ENCODE results near the gene SULT4A1.

The SULT4A1 gene

DNA sequence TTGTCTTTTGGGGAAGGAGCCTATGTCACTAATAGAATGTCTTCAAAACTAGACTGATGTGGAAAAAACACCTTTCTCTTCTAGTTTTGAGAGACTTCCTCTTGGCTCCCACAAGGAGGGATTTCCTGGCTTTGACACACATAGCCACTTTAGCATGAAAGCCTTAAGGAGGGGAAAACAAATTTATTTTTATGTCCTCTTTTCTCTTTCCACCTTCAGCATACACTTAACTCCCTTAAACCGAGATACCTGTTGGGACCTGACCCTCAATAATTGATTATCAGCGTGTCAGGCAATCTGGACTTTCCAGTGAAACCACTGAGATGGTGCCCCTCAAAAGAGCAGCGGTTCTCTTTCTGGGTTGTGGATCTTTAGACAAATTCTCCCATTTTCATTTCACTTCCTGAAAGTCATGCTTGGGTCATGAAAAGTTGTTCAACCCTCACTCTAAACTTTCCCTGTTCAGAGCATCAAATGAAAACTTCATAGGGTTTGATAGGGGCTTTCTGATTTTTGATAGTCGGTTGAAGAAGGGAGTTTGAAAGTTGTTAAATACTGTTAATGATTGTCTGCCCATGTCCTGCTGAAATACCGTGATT is 59.3 kb downstream of the SULT4A1 start:
- DNase-seq (ENCODE audit: low spot score): no peak

DNA sequence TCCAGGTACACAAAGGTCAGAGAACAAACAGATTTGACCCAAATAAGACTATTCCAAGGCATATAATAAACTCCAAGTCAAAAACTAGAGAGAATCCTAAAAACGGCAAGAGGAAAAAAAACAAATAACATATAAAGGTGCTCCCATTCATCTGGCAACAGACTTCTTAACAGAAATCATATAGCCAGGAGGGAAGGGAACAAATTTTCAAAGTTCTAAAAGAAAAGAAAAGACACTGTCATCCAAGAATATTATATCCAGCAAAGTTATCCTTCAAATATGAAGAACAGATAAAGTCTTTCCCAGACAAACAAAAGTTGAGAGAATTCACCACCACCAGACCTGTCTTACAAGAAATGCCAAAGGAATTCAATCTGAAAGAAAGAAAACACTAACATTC is 61.3 kb downstream of the SULT4A1 start:
- no peak for DNase-seq (ENCODE audit: low spot score)

DNA sequence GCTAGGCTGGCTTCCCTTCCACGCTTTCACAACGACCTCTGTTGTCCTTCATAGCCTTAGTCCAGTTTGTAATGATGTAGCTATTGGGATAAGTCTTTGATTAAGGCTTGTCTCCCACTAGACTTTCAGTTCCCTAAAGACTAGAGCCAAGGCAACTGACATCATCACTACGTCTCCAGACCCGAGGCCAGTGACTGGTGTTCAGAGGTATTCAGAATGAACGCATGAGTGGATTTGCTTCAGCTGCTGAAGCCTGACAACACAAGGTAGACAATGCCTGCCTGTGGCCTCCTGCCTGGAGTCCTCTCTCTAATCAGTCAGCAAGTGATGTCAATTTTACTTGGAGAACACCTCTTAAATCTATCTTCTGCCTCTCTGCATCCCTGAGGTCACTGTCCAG is 63.8 kb downstream of the SULT4A1 start:
- DNase-seq (ENCODE audit: low spot score): no peak

DNA sequence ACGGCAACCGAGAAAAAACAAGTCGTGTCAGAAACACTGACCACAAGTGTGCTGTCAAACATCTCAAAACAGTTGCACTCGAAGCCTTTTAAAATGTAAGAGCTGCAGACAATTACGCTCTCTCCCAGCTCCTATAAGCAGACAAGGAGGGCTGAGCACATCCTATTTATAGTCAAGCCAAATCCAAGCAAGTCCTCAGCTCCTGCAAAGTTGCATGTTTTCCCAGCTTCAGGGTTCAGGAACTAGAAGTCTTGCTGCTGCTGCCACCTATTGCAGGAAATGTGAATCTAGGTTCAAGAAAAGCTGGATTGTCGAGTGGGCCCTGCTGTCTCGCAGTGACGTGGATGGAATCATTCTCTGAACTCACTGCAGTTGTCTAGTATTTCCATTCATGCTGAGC is 65.7 kb downstream of the SULT4A1 start:
- DNase-seq (ENCODE audit: low spot score): no peak

DNA sequence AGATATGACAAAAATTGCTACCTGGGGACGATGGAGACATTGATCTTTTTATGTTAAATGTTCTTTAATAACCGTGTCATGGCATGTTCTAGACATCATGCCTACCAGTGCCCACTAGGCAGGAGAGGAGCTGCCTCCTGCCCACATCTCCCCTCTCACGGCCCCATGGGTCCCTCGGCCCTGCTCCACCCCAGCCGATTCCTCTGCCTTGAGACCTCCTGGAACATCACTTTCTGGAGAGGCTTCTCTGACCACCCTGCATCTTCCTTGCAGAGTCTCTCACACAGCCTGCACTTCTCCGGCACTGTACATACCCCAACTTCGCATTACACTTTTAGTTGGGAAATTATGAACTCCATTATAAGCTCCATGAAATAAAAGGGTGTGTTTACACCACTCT is 67.0 kb downstream of the SULT4A1 start:
- no peak for DNase-seq (ENCODE audit: low spot score)

DNA sequence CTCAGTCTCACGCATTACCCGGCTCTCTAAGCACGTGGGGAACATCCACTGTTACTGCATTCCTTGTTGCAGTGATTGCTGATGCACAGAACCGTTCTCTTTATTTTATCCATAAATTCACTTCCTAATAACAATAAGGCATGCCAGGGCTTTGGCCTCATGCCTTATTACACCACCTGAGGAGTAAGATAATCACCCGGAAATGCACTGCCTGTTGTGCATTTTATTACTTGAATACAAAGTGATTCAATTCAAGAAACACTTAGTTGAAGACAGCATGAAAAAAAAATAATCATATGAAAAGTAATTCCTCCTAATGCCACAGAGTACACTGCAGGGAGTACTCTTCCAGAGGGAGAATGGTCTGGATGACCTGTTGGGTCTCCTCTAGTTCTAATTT is 69.4 kb downstream of the SULT4A1 start:
- no peak for DNase-seq (ENCODE audit: low spot score)

DNA sequence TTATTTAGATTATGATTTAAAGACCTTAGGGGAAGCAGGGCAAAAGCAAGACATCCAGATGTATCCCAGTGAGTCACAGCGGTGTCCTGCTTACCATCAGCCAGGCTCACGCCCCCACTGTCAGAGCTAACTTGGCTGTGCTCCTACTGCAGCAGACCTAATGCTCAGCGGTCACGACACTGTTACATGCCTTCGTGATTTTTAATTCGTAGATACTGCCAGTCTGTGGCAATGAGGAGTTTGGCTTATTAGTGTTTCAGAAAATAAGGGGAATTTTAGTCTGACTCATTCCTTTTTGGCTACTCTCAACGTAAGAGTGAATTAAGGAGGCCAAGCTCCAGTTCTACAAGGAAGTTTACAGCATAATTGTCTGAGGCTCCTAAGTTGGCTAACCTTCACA is 72.9 kb downstream of the SULT4A1 start:
- DNase-seq (ENCODE audit: low spot score): no peak

DNA sequence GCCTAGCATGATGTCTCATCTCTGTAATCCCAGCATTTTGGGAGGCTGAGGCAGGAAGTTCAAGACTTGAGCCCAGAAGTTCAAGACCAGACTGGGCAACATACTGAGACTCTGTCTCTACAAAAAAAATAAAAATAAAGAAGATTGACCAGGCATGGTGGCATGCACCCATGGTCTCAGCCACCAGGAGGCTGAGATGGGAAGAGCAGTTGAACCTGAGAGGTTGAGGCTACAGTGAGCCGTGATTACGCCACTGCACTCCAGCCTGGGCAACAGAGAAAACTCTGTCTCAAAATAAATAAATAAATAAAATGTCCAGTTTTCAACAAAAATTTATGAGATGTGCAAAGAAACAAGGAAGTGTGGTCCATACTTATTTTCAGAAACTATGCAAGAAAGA is 78.5 kb downstream of the SULT4A1 start:
- DNase-seq (ENCODE audit: low spot score): no peak

DNA sequence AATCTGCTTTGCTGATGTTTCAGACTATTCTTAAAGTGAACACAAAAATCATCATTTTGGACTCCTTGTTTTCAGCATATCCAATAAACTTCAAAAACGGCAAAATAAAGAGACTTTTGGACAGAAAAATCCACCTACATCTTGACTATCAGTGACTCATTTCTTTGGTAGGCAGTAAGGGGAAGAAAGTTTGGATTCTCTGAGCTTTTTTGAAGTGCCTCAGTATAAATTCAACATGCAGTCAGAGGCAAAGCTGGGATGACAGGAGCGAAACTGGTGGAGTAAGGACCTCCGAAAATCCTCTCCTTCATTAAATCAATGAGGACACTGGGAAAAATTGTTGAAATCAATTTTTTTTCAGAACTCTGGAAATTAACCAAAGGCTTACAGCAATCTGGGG is 79.9 kb downstream of the SULT4A1 start:
- DNase-seq (ENCODE audit: low spot score): no peak

DNA sequence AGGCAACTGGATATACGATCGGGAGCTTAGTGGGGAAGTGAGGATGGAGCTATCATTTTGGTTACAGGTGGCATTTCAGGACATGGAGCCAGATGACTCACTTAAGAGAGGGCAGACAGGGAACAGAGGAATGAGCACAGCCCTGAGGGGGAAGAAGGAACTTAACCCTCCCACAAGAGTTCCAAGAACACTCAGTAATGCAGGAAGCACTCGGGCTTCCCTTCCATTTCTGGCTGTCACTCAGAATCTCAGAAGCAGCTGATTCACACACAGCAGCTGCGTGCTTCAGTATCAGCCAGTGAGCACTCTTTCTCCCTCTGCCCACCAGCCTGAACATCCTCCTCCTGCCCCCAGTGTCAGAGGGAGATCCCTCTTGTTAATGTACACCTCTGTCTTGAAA is 85.0 kb downstream of the SULT4A1 start:
- no peak for DNase-seq (ENCODE audit: low spot score)

DNA sequence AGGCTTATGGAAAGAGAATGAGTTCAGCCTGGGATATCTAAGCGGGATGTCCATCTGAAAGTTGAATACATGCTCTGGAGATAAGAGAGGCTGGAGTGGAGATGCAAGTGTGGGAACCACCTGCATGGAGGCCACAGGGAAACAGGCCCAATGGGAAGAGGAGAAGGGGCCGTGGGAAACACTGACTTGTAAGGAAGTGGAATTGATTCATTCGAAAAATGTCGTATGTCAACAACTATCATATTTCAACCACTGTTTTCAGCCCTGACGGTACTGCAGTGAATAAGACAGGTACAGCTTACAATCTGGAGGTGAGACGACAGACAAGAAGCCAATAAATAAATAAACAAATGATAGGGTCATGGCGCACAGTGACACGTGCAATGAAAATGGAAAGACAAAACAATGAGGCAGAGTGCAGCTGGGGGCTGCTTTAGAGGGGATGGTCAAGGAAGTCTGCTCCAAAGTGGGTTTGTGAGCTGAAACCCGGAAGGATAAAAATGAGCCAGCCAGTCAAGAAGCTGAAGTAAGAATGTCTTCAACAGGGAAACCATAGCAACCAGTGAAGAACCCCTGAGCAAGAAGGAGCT is 86.1 kb downstream of the SULT4A1 start:
- no peak for DNase-seq (ENCODE audit: low spot score)

Data from left forelimb (tissue), 1 donor.